ENCODE data around the gene SND1. TPM values are rescaled to one million over a fixed set of nuclear protein-coding genes. Genes with fewer than 3 reads are reported as not detected.

Gene SND1
- total and polyA plus RNA-seq, 7 donors: 29.2 to 72.8 (median 48.2) TPM

- ATAC-seq (no peak), DNase-seq (no peak)
- Histone ChIP-seq H3K27me3 (ENCODE audit: insufficient read depth in 3 of 3, low read length in 2 of 3) (no peaks in the 10 kb centered on the region), H3K4me1 (peaks cover 8% of the 10 kb centered on the region), H3K9me3 (no peaks in the 10 kb centered on the region), H3K27ac (no peak overlapping the region), H3K36me3 (ENCODE audit: insufficient read depth in 1 of 2, low read depth in 1 of 2) (no peaks in the 10 kb centered on the region), H3K4me3 (no peak overlapping the region)
- TF ChIP-seq CTCF (IDR thresholded peaks at IDR 0.05): no peak
- intact Hi-C loops (cut with DNase I): no loop called here
- 64 to 72% (median 65%) methylated on average over 6 of the region's 6 CpGs for WGBS, 3 donors
These were observed 103.5 kb downstream of the SND1 start for GRCh38 chr7:127755521-127755920.

- no peak for ATAC-seq
- intact Hi-C loops (cut with DNase I): no loop called here
- WGBS, 3 donors: 93 to 97% (median 96%) methylated on average over 2 of the region's 2 CpGs
These were observed 104.0 kb downstream of the SND1 start for GRCh38 chr7:127755965-127756364.

GRCh38 chr7:127758105-127758504, 106.1 kb downstream of the SND1 start:
- intact Hi-C loops (cut with DNase I): no loop called here

More at GRCh38 chr7:127755965-127756364, 104.0 kb downstream of the SND1 start:
- DNase-seq: no peak
- peaks cover 7% of the 10 kb centered on the region for H3K4me1 ChIP-seq
- H3K9me3 ChIP-seq: no peaks in the 10 kb centered on the region
- no peak overlapping the region for H3K4me3 ChIP-seq
- H3K27me3 ChIP-seq (ENCODE audit: insufficient read depth in 3 of 3, low read length in 2 of 3): no peaks in the 10 kb centered on the region
- H3K36me3 ChIP-seq (ENCODE audit: insufficient read depth in 1 of 2, low read depth in 1 of 2): no peaks in the 10 kb centered on the region
- no peak overlapping the region for H3K27ac ChIP-seq
- no peak for TF ChIP-seq CTCF (IDR thresholded peaks at IDR 0.05)

GRCh38 chr7:127758845-127759244, 106.9 kb downstream of the SND1 start:
- DNase-seq: no peak
- Histone ChIP-seq H3K4me3 (no peak overlapping the region), H3K36me3 (ENCODE audit: insufficient read depth in 1 of 2, low read depth in 1 of 2) (no peaks in the 10 kb centered on the region), H3K9me3 (no peaks in the 10 kb centered on the region), H3K27me3 (ENCODE audit: insufficient read depth in 3 of 3, low read length in 2 of 3) (no peaks in the 10 kb centered on the region), H3K4me1 (no peaks in the 10 kb centered on the region), H3K27ac (no peak overlapping the region)
- no peak for ATAC-seq
- no peak for TF ChIP-seq CTCF (IDR thresholded peaks at IDR 0.05)
- WGBS, 3 donors: 96 to 98% (median 97%) methylated on average over 6 of the region's 6 CpGs
- intact Hi-C loops (cut with DNase I): no loop called here

More at GRCh38 chr7:127758105-127758504, 106.1 kb downstream of the SND1 start:
- Histone ChIP-seq H3K9me3 (no peaks in the 10 kb centered on the region), H3K27ac (no peak overlapping the region), H3K36me3 (ENCODE audit: insufficient read depth in 1 of 2, low read depth in 1 of 2) (no peaks in the 10 kb centered on the region), H3K4me1 (no peaks in the 10 kb centered on the region), H3K27me3 (ENCODE audit: insufficient read depth in 3 of 3, low read length in 2 of 3) (no peaks in the 10 kb centered on the region), H3K4me3 (no peak overlapping the region)
- no peak for TF ChIP-seq CTCF (IDR thresholded peaks at IDR 0.05)
- DNase-seq (no peak), ATAC-seq (no peak)
- WGBS, 3 donors: 87 to 97% (median 94%) methylated on average over 1 of the region's 1 CpG

- Histone ChIP-seq H3K36me3 (ENCODE audit: insufficient read depth in 1 of 2, low read depth in 1 of 2) (no peaks in the 10 kb centered on the region), H3K9me3 (no peaks in the 10 kb centered on the region), H3K27ac (no peak overlapping the region), H3K27me3 (ENCODE audit: insufficient read depth in 3 of 3, low read length in 2 of 3) (no peaks in the 10 kb centered on the region), H3K4me3 (no peak overlapping the region), H3K4me1 (no peaks in the 10 kb centered on the region)
- no peak for TF ChIP-seq CTCF (IDR thresholded peaks at IDR 0.05)
- intact Hi-C loops (cut with DNase I): no loop called here
- 92 to 99% (median 94%) methylated on average over 5 of the region's 5 CpGs for WGBS, 3 donors
- DNase-seq (no peak), ATAC-seq (no peak)
These were observed 108.0 kb downstream of the SND1 start for GRCh38 chr7:127759945-127760421.
